T-cell (primary cell): ENCODE results near the gene SLC38A1. TPM values are rescaled to one million over a fixed set of nuclear protein-coding genes. Genes with fewer than 3 reads are reported as not detected.

Source experiments
- ATAC-seq, 4 experiments: fragments of 200-7000 bp in 3 of 4; fragments of 150-1000 bp in 1 of 4; cut with Tn5 transposase; replicated peaks in 1 of 4; 1 replicate in 3 of 4; 2 replicates in 1 of 4; pipeline ENCODE4 v1.10.0; 2021; ENCODE audit warnings: moderate library complexity in 3 of 4, mild to moderate bottlenecking in 2 of 4, moderate number of reproducible peaks in 1 of 4
- CTCF ChIA-PET, 2 donors: fragments of 300-600 bp; sonication (Branson Sonifier 250); formaldehyde crosslinking; loops; one replicate each; lab custom pipeline; 2022; ENCODE audit warnings: antibody characterized with exemption in 2 of 2; lab: Charles Lee
- POLR2A ChIA-PET, 2 donors: fragments of 300-600 bp; sonication (Branson Sonifier 250); formaldehyde crosslinking; loops; one replicate each; lab custom pipeline; 2022; ENCODE audit warnings: antibody characterized with exemption in 2 of 2; lab: Charles Lee
- DNase-seq, 35 experiments: peaks; one replicate each; pipeline versions ENCODE4 v3.0.0 to v3.0.0-alpha.2; 2013 to 2023
- H3K27ac ChIP-seq: one replicate; pipeline ENCODE4 v1.5.1; 2013; ENCODE audit warnings: low read length
- H3K27me3 ChIP-seq, 2 experiments: replicated peaks in 1 of 2; 1 replicate in 1 of 2; 2 replicates in 1 of 2; pipeline versions ENCODE4 v1.6.1 to v1.7.0; 2013; ENCODE audit warnings: low read length in 1 of 2, mixed read lengths in 1 of 2; ENCODE audit not compliant: control insufficient read depth in 2 of 2, insufficient read depth in 2 of 2; ENCODE audit errors: extremely low read depth in 1 of 2
- H3K36me3 ChIP-seq, 2 donors: 1 replicate in 1 of 2; 2 replicates in 1 of 2; pipeline versions ENCODE4 v1.6.1 to v1.7.0; 2013; ENCODE audit warnings: low read length in 1 of 2; ENCODE audit not compliant: control insufficient read depth in 2 of 2, insufficient read depth in 1 of 2; ENCODE audit errors: extremely low read depth in 1 of 2
- H3K4me1 ChIP-seq, 2 experiments: 1 replicate in 1 of 2; 2 replicates in 1 of 2; pipeline versions ENCODE4 v1.6.1 to v1.7.0; 2013; ENCODE audit warnings: low read length in 2 of 2, mixed read lengths in 1 of 2; ENCODE audit not compliant: insufficient read depth in 2 of 2, control insufficient read depth in 1 of 2; ENCODE audit errors: extremely low read depth in 1 of 2
- H3K4me3 ChIP-seq, 2 donors: 1 replicate in 1 of 2; 2 replicates in 1 of 2; pipeline versions ENCODE4 v1.5.1 to v1.7.0; 2013; ENCODE audit warnings: mild to moderate bottlenecking in 2 of 2, low read length in 1 of 2, moderate library complexity in 1 of 2; ENCODE audit not compliant: control insufficient read depth in 1 of 2; ENCODE audit errors: extremely low read depth in 1 of 2
- H3K9me3 ChIP-seq: 2 replicates; pipeline ENCODE4 v1.7.0; 2013
- H3K27ac Mint-ChIP-seq, 2 donors: one replicate each; pipeline ENCODE4 v1.8.0; 2020 to 2021; ENCODE audit warnings: mild to moderate bottlenecking in 2 of 2, mixed read lengths in 2 of 2
- H3K27me3 Mint-ChIP-seq, 2 donors: one replicate each; pipeline ENCODE4 v1.8.0; 2021 to 2022; ENCODE audit warnings: mixed read lengths in 2 of 2
- H3K36me3 Mint-ChIP-seq: one replicate; pipeline ENCODE4 v1.8.0; 2021; ENCODE audit warnings: mixed read lengths
- H3K4me1 Mint-ChIP-seq, 3 donors: one replicate each; pipeline ENCODE4 v1.8.0; 2020 to 2022; ENCODE audit warnings: mixed read lengths in 3 of 3, mild to moderate bottlenecking in 1 of 3
- H3K4me3 Mint-ChIP-seq, 3 donors: one replicate each; pipeline ENCODE4 v1.8.0; 2020 to 2022; ENCODE audit warnings: mild to moderate bottlenecking in 3 of 3, mixed read lengths in 3 of 3, moderate library complexity in 3 of 3
- H3K9me3 Mint-ChIP-seq, 3 donors: one replicate each; pipeline ENCODE4 v1.8.0; 2020 to 2022; ENCODE audit warnings: mixed read lengths in 3 of 3
- WGBS: methylation state at CpG from one replicate; pipeline ENCODE4 v1.1.5; 2013; ENCODE audit warnings: missing lambda C conversion rate; ENCODE audit not compliant: insufficient coverage; 5-methylcytosine and 5-hydroxymethylcytosine counted together
- total RNA-seq, 35 experiments: library from RNA in 6 of 35; stranded (reverse) in 6 of 35; fragments of 120-200 nt in 1 of 35; gene quantifications; one replicate each; pipeline versions ENCODE4 v1.2.1 to v1.2.4 and lab custom pipeline; 2013 to 2026

Gene SLC38A1
- total RNA-seq, 5 donors from 2014 or later (not counting 1 experiment from before 2014, with no cell fraction given) = 273 to 321 (median 286) TPM

- Histone ChIP-seq H3K4me3 (no peak overlapping the region), H3K27ac (no peak overlapping the region), H3K36me3 (no peaks in the 10 kb centered on the region), H3K4me1 (no peaks in the 10 kb centered on the region), H3K9me3 (no peaks in the 10 kb centered on the region), H3K27me3 (peaks cover 0 to 18% of the 10 kb centered on the region in 2 experiments)
- POLR2A ChIA-PET = no interaction called here
- H3K4me1 Mint-ChIP-seq = no peaks in the 10 kb centered on the region
- CTCF ChIA-PET = no interaction called here
- no peaks in the 10 kb centered on the region for H3K36me3 Mint-ChIP-seq
- H3K4me3 Mint-ChIP-seq = no peak overlapping the region
- DNase-seq = no peak
- H3K27me3 Mint-ChIP-seq = peaks cover 18 to 23% of the 10 kb centered on the region in 2 donors
- no peak for ATAC-seq
- H3K27ac Mint-ChIP-seq = no peak overlapping the region
- WGBS = 60% methylated on average over 1 of the region's 2 CpGs
- H3K9me3 Mint-ChIP-seq = no peaks in the 10 kb centered on the region
Observed at GRCh38 chr12:46144433-46144832, 124.4 kb downstream of the SLC38A1 start.

- ChIA-PET CTCF (interaction anchor here (1.1 to 3.1 kb wide), 2 partner anchors 11 kb away, joined by 3 to 19 read pairs; no protein-coding TSS in a partner anchor), POLR2A (no interaction called here)
- no peak overlapping the region for H3K4me3 ChIP-seq
- Mint-ChIP-seq H3K27me3 (peaks cover 0 to 11% of the 10 kb centered on the region in 2 donors), H3K36me3 (no peaks in the 10 kb centered on the region), H3K27ac (no peak overlapping the region), H3K4me3 (no peak overlapping the region), H3K9me3 (no peaks in the 10 kb centered on the region), H3K4me1 (no peaks in the 10 kb centered on the region)
- no peaks in the 10 kb centered on the region for H3K27me3 ChIP-seq
- no peak for DNase-seq
- no peaks in the 10 kb centered on the region for H3K4me1 ChIP-seq
- H3K27ac ChIP-seq = no peak overlapping the region
- H3K36me3 ChIP-seq = no peaks in the 10 kb centered on the region
- no peak for ATAC-seq
- no peaks in the 10 kb centered on the region for H3K9me3 ChIP-seq
- WGBS = 63% methylated on average over 1 of the region's 2 CpGs
Observed at GRCh38 chr12:46136249-46136648, 132.6 kb downstream of the SLC38A1 start.

GRCh38 chr12:46135750-46136149 is 133.1 kb downstream of the SLC38A1 start:
- H3K27ac Mint-ChIP-seq = no peak overlapping the region
- H3K36me3 Mint-ChIP-seq = no peaks in the 10 kb centered on the region
- WGBS = no CpG with 5 or more reads among the region's 1 CpG
- Histone ChIP-seq H3K27me3 (no peaks in the 10 kb centered on the region), H3K27ac (no peak overlapping the region), H3K4me3 (no peak overlapping the region), H3K36me3 (no peaks in the 10 kb centered on the region), H3K4me1 (no peaks in the 10 kb centered on the region), H3K9me3 (no peaks in the 10 kb centered on the region)
- H3K4me1 Mint-ChIP-seq = no peaks in the 10 kb centered on the region
- ATAC-seq (no peak), DNase-seq (no peak)
- peaks cover under 1 to 12% of the 10 kb centered on the region in 2 donors for H3K27me3 Mint-ChIP-seq
- POLR2A ChIA-PET = interaction anchor here in 1 of 2 donors (0.6 kb wide), 1 partner anchor 24 kb away, joined by 4 read pairs; no protein-coding TSS in a partner anchor
- CTCF ChIA-PET = interaction anchor here (1.1 to 3.1 kb wide), 2 partner anchors 11 kb away, joined by 3 to 19 read pairs; no protein-coding TSS in a partner anchor
- H3K4me3 Mint-ChIP-seq = no peak overlapping the region
- H3K9me3 Mint-ChIP-seq = no peaks in the 10 kb centered on the region

GRCh38 chr12:46134852-46135251 is 134.0 kb downstream of the SLC38A1 start:
- ChIA-PET CTCF (interaction anchor here in 1 of 2 donors (3.1 kb wide), 1 partner anchor 10 kb away, joined by 19 read pairs; no protein-coding TSS in a partner anchor), POLR2A (no interaction called here)
- ATAC-seq (no peak), DNase-seq (no peak)
- H3K27ac ChIP-seq = no peak overlapping the region
- H3K9me3 ChIP-seq = no peaks in the 10 kb centered on the region
- no peak overlapping the region for H3K4me3 Mint-ChIP-seq
- no peak overlapping the region for H3K27ac Mint-ChIP-seq
- no peaks in the 10 kb centered on the region for H3K36me3 Mint-ChIP-seq
- no peaks in the 10 kb centered on the region for H3K4me1 ChIP-seq
- no peaks in the 10 kb centered on the region for H3K36me3 ChIP-seq
- H3K27me3 ChIP-seq = no peaks in the 10 kb centered on the region
- H3K27me3 Mint-ChIP-seq = peaks cover 2 to 15% of the 10 kb centered on the region in 2 donors
- H3K9me3 Mint-ChIP-seq = no peaks in the 10 kb centered on the region
- no peak overlapping the region for H3K4me3 ChIP-seq
- H3K4me1 Mint-ChIP-seq = no peaks in the 10 kb centered on the region

GRCh38 chr12:46134205-46134811 is 134.5 kb downstream of the SLC38A1 start:
- H3K27ac ChIP-seq = no peak overlapping the region
- H3K4me1 ChIP-seq = no peaks in the 10 kb centered on the region
- DNase-seq (no peak), ATAC-seq (no peak)
- no CpG with 5 or more reads among the region's 2 CpGs for WGBS
- CTCF ChIA-PET = interaction anchor here (0.8 to 3.1 kb wide), 2 partner anchors 9 kb away, joined by 6 to 19 read pairs; no protein-coding TSS in a partner anchor
- Mint-ChIP-seq H3K4me3 (no peak overlapping the region), H3K9me3 (no peaks in the 10 kb centered on the region), H3K27me3 (peaks cover 2 to 12% of the 10 kb centered on the region in 2 donors), H3K27ac (no peak overlapping the region), H3K36me3 (no peaks in the 10 kb centered on the region), H3K4me1 (no peaks in the 10 kb centered on the region)
- H3K9me3 ChIP-seq = no peaks in the 10 kb centered on the region
- no peaks in the 10 kb centered on the region for H3K36me3 ChIP-seq
- no peak overlapping the region for H3K4me3 ChIP-seq
- POLR2A ChIA-PET = no interaction called here
- no peaks in the 10 kb centered on the region for H3K27me3 ChIP-seq

- H3K36me3 ChIP-seq = no peaks in the 10 kb centered on the region
- H3K27ac ChIP-seq = no peak overlapping the region
- no peaks in the 10 kb centered on the region for H3K9me3 ChIP-seq
- Mint-ChIP-seq H3K36me3 (no peaks in the 10 kb centered on the region), H3K27me3 (peaks cover 2 to 11% of the 10 kb centered on the region in 2 donors), H3K4me3 (no peak overlapping the region), H3K9me3 (no peaks in the 10 kb centered on the region), H3K27ac (no peak overlapping the region), H3K4me1 (no peaks in the 10 kb centered on the region)
- no peaks in the 10 kb centered on the region for H3K4me1 ChIP-seq
- ATAC-seq (no peak), DNase-seq (no peak)
- ChIA-PET CTCF (interaction anchor here in 1 of 2 donors (0.8 kb wide), 1 partner anchor 9 kb away, joined by 6 read pairs; no protein-coding TSS in a partner anchor), POLR2A (no interaction called here)
- no CpG with 5 or more reads among the region's 2 CpGs for WGBS
- no peaks in the 10 kb centered on the region for H3K27me3 ChIP-seq
- H3K4me3 ChIP-seq = no peak overlapping the region
Observed at GRCh38 chr12:46133751-46134150, 135.1 kb downstream of the SLC38A1 start.
